K562 (cell line): Measurements from ENCODE around the gene HSDL2. TPM values are rescaled to one million over a fixed set of nuclear protein-coding genes. Genes with fewer than 3 reads are reported as not detected.

Source experiments
- AFF1 ChIP-seq, 2 experiments: fragments of 450-650 bp; IDR thresholded peaks; 2 replicates each; pipeline ENCODE4 v1.6.1; 2018; ENCODE audit warnings: mild to moderate bottlenecking in 2 of 2, low read depth in 1 of 2; ENCODE audit not compliant: partially characterized antibody in 2 of 2
- CHD1 ChIP-seq: fragments of 200-600 bp; sonication (generic); IDR thresholded peaks from one replicate; pipeline ENCODE4 v1.6.1; 2012; ENCODE audit warnings: mild to moderate bottlenecking, moderate library complexity, low read length, inconsistent platforms
- FOXK2 ChIP-seq, 2 experiments: fragments of 450-650 bp; IDR thresholded peaks in 1 of 2; conservative IDR thresholded peaks in 1 of 2; 2 replicates each; pipeline ENCODE4 v1.6.1; 2016; ENCODE audit warnings: low read depth in 2 of 2, mild to moderate bottlenecking in 1 of 2
- NKRF ChIP-seq: fragments of 450-650 bp; IDR thresholded peaks from 2 replicates; pipeline ENCODE4 v1.6.1; 2016; ENCODE audit warnings: borderline replicate concordance
- PTBP1 ChIP-seq: fragments of 200-400 bp; formaldehyde crosslinking; IDR thresholded peaks from 2 replicates; pipeline ENCODE4 v1.6.1; 2017; ENCODE audit warnings: low read depth, low read length
- RFX1 ChIP-seq: fragments of 450-650 bp; IDR thresholded peaks from 2 replicates; pipeline ENCODE4 v1.6.1; 2016; ENCODE audit warnings: mild to moderate bottlenecking, moderate library complexity
- SMARCC2 ChIP-seq: fragments of 450-650 bp; IDR thresholded peaks from 2 replicates; pipeline ENCODE4 v1.6.1; 2017; ENCODE audit warnings: antibody characterized with exemption, moderate library complexity, mild to moderate bottlenecking, low read depth
- SREBF1 ChIP-seq: fragments of 150-350 bp; IDR thresholded peaks from 2 replicates; pipeline ENCODE4 v1.6.1; 2014; ENCODE audit warnings: antibody characterized with exemption, low read depth, low read length, borderline replicate concordance
- TBP ChIP-seq: optimal IDR thresholded peaks from 2 replicates; pipeline ENCODE3; 2011; ENCODE audit warnings: low read depth, low read length, improper control_type of control experiment
- ZNF277 ChIP-seq: fragments of 250-450 bp; sonication (Bioruptor Pico); IDR thresholded peaks from 2 replicates; pipeline ENCODE4 v1.8.0; 2022; ENCODE audit warnings: inconsistent platforms, mild to moderate bottlenecking, moderate library complexity, borderline replicate concordance
- polyA plus RNA-seq, 8 experiments: library from polyadenylated mRNA; depleted of rRNA in 4 of 8; stranded (reverse) in 5 of 8; unstranded in 3 of 8; fragments of >200 nt; fragmentation: Nextera tagmentation in 2 of 8; fragmentation: Illumina TruSeq in 1 of 8; extraction: Ambion mirVana in 2 of 8; extraction: Trizol in 1 of 8; gene quantifications; 2 replicates each; pipeline versions ENCODE4 v1.2.1 to v1.2.3, GENCODE V29; 2011 to 2014; ENCODE audit warnings: inconsistent platforms in 1 of 8, missing spikeins in 1 of 8
- total RNA-seq, 7 experiments: library from RNA; depleted of rRNA in 6 of 7; stranded (reverse); fragments of >200 nt in 6 of 7; fragmentation: Illumina TruSeq in 2 of 7; extraction: Trizol in 2 of 7; gene quantifications; 2 replicates each; pipeline versions ENCODE4 v1.2.1 to v1.2.3, GENCODE V29; 2011 to 2021; ENCODE audit warnings: low replicate concordance in 1 of 7

Gene HSDL2
- total and polyA plus RNA-seq, 9 of the 15 experiments (the other 6 are each of a cell fraction or from before 2014, with no cell fraction given): 22.8 to 74.1 (median 35.6) TPM

- TF ChIP-seq SMARCC2: 0 out of 2 replicates have a peak, but pooled peaks have one; percentile 13
- TF ChIP-seq RFX1: peak; percentile 12; the same call in 1 of the 2 replicates
- TF ChIP-seq AFF1 (IDR thresholded peaks at IDR 0.05; ENCODE audit: low read depth in 1 of 2, partially characterized antibody in 2 of 2): peak in 1 of 2 experiments; percentile 48
- TF ChIP-seq PTBP1: no peak
- TF ChIP-seq SREBF1: no peak
- no peak for TF ChIP-seq ZNF277 (CRISPR knock-in tag)
- peak; percentile 18 for TF ChIP-seq TBP
- 0 out of 4 replicates have a peak, but pooled peaks of 1 of the 2 experiments have one; percentile 12 for TF ChIP-seq FOXK2 (conservative IDR thresholded peaks at IDR 0.05 in 1 of 2, IDR thresholded peaks at IDR 0.05 in 1 of 2; ENCODE audit: low read depth in 2 of 2)
- peak; percentile 14; the same call in 1 of the 2 replicates for TF ChIP-seq NKRF
- peak; percentile 2 for TF ChIP-seq CHD1
Observed at GRCh38 chr9:112332214-112332613, 47.7 kb upstream of the HSDL2 start (continued).
